Spinal cord (tissue), 10 donors: Measurements from ENCODE around the gene LTBP4. TPM values are rescaled to one million over a fixed set of nuclear protein-coding genes. Genes with fewer than 3 reads are reported as not detected.

Experiments
- DNase-seq, 6 donors: peaks; one replicate each; pipeline versions ENCODE4 v3.0.0 to v3.0.0-alpha.2; 2013 to 2015; ENCODE audit warnings: low spot score in 6 of 6, low read depth in 4 of 6
- H3K27ac ChIP-seq: one replicate; pipeline ENCODE4 v1.5.1; 2013; ENCODE audit warnings: low read depth, low read length, control low read depth
- H3K27me3 ChIP-seq: one replicate; pipeline ENCODE4 v1.6.1; 2013; ENCODE audit warnings: low read length; ENCODE audit not compliant: control insufficient read depth, insufficient read depth
- H3K36me3 ChIP-seq: one replicate; pipeline ENCODE4 v1.6.1; 2013; ENCODE audit warnings: low read length; ENCODE audit not compliant: control insufficient read depth, insufficient read depth
- H3K4me1 ChIP-seq: one replicate; pipeline ENCODE4 v1.6.1; 2013; ENCODE audit warnings: low read length; ENCODE audit not compliant: control insufficient read depth, insufficient read depth
- H3K4me3 ChIP-seq: one replicate; pipeline ENCODE4 v1.5.1; 2013; ENCODE audit warnings: low read depth, low read length, control low read depth
- H3K9me3 ChIP-seq: one replicate; pipeline ENCODE4 v1.6.1; 2013; ENCODE audit warnings: low read length; ENCODE audit not compliant: control insufficient read depth, insufficient read depth
- WGBS: methylation state at CpG from one replicate; pipeline ENCODE4 v1.1.5; 2013; ENCODE audit warnings: missing lambda C conversion rate; ENCODE audit not compliant: insufficient coverage; 5-methylcytosine and 5-hydroxymethylcytosine counted together
- polyA plus RNA-seq, 2 donors: library from polyadenylated mRNA; unstranded; fragments of 120-200 nt; gene quantifications; one replicate each; pipeline ENCODE4 v1.2.1, GENCODE V29; 2013; ENCODE audit not compliant: insufficient read length in 2 of 2
- total RNA-seq, 2 donors: library from RNA; depleted of rRNA in 1 of 2; stranded (reverse); fragments of 120-200 nt in 1 of 2; fragments of >200 nt in 1 of 2; gene quantifications; one replicate each; pipeline versions ENCODE4 v1.2.3 to v1.2.4, GENCODE V29; 2013 to 2014
- donor health status: healthy.

The LTBP4 gene
- total and polyA plus RNA-seq, 4 donors: 57.5 to 141 (median 69.8) TPM

DNA sequence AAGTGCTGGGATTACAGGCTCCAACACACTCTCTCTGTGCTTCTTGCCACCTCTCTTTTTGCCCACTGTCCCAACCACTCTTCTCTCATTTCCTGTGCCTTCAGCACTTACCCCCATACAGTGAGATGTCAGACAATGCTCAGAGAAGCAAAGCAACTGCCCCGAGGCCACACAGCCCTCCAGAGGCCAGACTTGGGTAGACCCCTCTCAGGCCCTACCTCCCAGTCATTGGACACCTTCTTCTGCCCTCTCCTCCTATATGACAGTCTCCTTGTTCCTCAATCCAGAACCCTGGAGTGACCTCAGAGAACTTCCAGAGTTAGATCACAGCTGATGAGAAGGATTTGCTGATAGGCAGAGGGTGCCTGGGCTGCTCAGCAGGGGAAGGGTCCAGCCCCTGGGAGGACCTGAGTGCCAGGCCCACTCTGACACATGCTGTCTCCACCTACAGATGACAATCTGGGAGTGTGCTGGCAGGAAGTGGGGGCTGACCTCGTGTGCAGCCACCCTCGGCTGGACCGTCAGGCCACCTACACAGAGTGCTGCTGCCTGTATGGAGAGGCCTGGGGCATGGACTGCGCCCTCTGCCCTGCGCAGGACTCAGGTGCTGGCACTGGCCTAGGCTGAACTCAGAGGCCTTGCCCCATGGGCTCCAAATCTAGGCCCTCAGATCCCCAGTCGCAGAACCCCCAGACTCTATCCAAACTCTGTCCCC, 24.4 kb downstream of the LTBP4 start:
- H3K9me3 ChIP-seq: no peaks in the 10 kb centered on the region
- peaks cover 64% of the 10 kb centered on the region for H3K36me3 ChIP-seq
- no peak overlapping the region for H3K27ac ChIP-seq
- H3K27me3 ChIP-seq: no peaks in the 10 kb centered on the region
- DNase-seq: no peak
- peaks cover 10% of the 10 kb centered on the region for H3K4me1 ChIP-seq
- H3K4me3 ChIP-seq: no peak overlapping the region
- 84% methylated on average over 7 of the region's 7 CpGs for WGBS

DNA sequence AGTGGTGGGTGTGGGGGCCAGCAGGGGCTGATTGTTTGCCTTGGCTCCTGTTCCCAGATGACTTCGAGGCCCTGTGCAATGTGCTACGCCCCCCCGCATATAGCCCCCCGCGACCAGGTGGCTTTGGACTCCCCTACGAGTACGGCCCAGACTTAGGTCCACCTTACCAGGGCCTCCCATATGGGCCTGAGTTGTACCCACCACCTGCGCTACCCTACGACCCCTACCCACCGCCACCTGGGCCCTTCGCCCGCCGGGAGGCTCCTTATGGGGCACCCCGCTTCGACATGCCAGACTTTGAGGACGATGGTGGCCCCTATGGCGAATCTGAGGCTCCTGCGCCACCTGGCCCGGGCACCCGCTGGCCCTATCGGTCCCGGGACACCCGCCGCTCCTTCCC, 25.7 kb downstream of the LTBP4 start:
- Histone ChIP-seq H3K27me3 (no peaks in the 10 kb centered on the region), H3K36me3 (peaks cover 57% of the 10 kb centered on the region), H3K9me3 (no peaks in the 10 kb centered on the region), H3K27ac (no peak overlapping the region), H3K4me1 (peaks cover 10% of the 10 kb centered on the region), H3K4me3 (no peak overlapping the region)
- WGBS: 90% methylated on average over 24 of the region's 24 CpGs
- DNase-seq: no peak

DNA sequence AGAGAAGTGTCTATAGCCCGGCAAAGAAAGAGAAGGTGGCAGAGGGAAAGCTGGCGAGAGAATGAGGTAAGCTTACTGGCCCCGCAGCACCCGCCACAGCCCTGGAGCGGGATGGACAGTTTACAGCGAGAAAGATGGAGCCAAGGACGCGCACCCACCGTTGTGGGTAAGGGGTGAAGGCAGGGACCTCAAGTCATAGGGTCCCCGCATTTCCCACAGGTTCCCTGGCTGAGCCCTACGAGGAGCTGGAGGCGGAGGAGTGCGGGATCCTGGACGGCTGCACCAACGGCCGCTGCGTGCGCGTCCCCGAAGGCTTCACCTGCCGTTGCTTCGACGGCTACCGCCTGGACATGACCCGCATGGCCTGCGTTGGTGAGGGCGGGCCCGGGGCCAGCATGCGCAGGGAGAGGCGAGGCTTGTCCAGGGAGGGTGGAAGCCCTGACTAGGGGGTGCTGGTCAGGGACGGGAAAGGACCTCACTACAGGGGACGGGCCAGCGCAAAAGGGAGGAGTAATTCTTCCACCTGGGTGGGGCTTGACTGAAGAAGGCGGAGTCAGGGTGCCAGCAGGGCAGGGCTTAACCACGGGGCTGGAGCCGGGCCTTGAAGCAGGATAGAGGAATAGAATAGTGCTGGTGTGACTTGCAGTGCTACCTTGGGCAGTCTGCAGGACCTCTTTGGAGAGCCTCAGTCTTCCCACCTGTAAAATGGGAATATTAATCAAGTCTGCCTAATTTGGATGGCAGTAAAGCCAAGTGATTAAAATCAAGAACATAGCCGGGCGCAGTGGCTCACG, 26.5 kb downstream of the LTBP4 start:
- H3K36me3 ChIP-seq: peaks cover 50% of the 10 kb centered on the region
- no peak for DNase-seq
- H3K4me3 ChIP-seq: no peak overlapping the region
- no peaks in the 10 kb centered on the region for H3K9me3 ChIP-seq
- no peak overlapping the region for H3K27ac ChIP-seq
- 87% methylated on average over 39 of the region's 39 CpGs for WGBS
- H3K27me3 ChIP-seq: no peaks in the 10 kb centered on the region
- peaks cover 10% of the 10 kb centered on the region for H3K4me1 ChIP-seq

DNA sequence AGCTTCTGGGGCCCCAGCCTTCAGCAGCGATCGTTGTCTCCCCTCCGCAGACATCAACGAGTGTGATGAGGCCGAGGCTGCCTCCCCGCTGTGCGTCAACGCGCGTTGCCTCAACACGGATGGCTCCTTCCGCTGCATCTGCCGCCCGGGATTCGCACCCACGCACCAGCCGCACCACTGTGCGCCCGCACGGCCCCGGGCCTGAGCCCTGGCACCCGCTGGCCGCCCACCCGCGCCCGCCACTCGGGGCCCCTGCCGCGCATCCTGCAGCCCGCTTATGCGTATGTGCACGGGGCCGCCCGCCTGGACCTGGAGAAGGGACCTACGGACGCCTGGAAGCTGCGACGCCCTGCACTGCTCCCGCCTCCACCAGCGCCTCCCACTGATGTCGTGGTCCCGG, 28.2 kb downstream of the LTBP4 start:
- peaks cover 36% of the 10 kb centered on the region for H3K36me3 ChIP-seq
- H3K9me3 ChIP-seq: no peaks in the 10 kb centered on the region
- no peak overlapping the region for H3K27ac ChIP-seq
- no peaks in the 10 kb centered on the region for H3K27me3 ChIP-seq
- no peak overlapping the region for H3K4me3 ChIP-seq
- no peak for DNase-seq
- 92% methylated on average over 41 of the region's 42 CpGs for WGBS
- peaks cover 3% of the 10 kb centered on the region for H3K4me1 ChIP-seq

DNA sequence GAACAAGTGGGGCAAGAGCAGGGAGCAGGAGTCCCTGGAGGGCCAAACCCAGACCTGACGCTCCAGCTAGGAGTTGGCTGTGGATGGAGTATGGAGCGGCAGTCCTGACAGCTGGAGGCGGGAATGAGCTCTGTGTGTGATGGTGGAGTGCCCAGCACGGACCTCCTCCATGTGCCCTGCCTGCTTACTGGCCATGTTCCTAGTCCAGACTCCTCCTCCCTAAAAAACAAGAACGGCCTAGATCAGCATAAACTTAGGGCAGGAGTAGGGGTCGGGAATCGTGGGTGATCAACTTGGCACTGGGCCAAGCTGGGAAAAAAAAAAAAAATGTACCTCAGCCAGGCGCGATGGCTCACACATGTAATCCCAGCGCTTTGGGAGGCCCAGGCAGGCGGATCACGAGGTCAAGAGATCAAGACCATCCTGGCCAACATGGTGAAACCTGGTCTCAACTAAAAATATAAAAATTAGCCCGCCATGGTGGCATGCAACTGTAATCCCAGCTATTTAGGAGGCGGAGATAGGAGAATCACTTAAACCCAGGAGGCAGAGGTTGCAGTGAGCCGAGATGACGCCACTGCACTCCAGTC, 29.5 kb downstream of the LTBP4 start:
- Histone ChIP-seq H3K4me3 (no peak overlapping the region), H3K27ac (no peak overlapping the region), H3K27me3 (no peaks in the 10 kb centered on the region), H3K4me1 (peaks cover 4% of the 10 kb centered on the region), H3K36me3 (peaks cover 31% of the 10 kb centered on the region), H3K9me3 (no peaks in the 10 kb centered on the region)
- 74% methylated on average over 11 of the region's 16 CpGs for WGBS
- no peak for DNase-seq

DNA sequence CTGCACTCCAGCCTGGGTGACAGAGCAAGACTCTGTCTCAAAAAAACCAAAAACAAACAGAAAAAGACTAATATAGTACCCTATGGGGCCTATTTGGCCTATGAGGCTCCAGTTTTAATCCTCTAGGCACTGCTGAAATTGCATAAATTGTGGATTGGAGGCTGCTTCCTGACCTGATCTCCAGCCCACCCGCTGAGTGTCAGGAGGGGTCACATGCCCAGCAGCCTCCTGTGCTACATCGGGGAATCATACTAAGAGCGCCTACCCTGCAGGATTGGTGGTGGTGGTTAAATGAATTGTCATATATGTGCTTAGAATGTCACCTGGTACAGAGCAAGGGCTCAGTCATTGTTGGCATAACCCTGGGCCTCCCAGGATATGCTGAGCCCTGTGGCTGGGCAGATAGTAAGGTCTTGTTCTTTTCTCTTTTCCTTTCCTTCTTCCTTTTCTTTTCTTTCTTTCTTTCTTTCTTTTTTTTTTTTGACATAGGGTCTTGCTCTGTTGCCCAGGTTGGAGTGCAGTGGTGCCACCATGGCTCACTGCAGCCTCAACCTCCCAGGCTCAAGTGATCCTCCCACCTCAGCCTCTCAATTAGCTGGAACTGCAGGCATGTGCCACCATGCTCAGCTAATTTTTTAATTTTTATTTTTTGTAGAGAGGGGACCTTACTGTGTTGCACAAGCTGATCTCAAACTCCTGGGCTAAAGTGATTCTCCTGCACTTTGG, 31.3 kb downstream of the LTBP4 start:
- 92% methylated on average over 3 of the region's 3 CpGs for WGBS
- Histone ChIP-seq H3K27me3 (no peaks in the 10 kb centered on the region), H3K9me3 (no peaks in the 10 kb centered on the region), H3K27ac (no peak overlapping the region), H3K4me1 (peaks cover 4% of the 10 kb centered on the region), H3K4me3 (no peak overlapping the region), H3K36me3 (peaks cover 15% of the 10 kb centered on the region)
- no peak for DNase-seq

DNA sequence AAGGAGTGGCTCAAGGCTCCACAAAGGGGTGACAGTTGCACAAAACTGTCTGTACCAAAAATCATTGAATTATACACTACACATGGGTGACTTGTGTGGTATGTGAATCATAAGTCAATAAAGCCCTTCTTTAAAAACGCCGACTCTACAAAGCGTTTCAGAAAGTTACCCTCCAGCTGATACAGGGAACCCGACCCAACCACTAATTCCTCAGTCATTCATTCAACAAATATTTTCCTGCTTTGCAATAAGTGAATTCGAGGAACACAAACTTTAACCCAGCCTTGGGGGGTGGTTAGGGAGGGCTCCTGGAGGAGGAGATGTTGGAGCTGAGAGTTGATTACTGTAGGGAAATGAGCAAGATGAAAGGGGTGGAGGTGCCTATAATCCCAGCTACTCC, 32.0 kb downstream of the LTBP4 start:
- Histone ChIP-seq H3K4me3 (no peak overlapping the region), H3K27me3 (no peaks in the 10 kb centered on the region), H3K36me3 (peaks cover 10% of the 10 kb centered on the region), H3K27ac (no peak overlapping the region), H3K9me3 (no peaks in the 10 kb centered on the region), H3K4me1 (peaks cover 4% of the 10 kb centered on the region)
- WGBS: no CpG with 5 or more reads among the region's 5 CpGs
- no peak for DNase-seq

DNA sequence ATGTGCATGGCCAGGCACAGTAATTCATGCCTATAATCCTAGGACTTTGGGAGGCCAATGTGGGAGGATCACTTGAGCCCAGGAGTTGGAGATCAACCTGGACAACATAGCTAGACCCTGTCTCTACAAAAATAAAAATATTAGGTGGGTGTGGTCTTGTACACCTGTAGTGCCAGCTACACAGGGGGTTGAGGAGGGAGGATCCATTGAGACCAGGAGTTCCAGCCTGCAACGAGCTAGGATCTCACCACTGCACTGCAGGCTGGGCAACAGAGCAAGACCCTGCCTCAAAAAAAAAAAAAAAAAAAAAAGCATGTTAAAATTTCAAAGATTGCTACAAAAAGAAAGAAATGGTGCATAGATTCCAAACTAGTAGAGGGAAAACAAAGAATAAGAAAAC, 37.2 kb downstream of the LTBP4 start:
- WGBS: no CpG with 5 or more reads among the region's 1 CpG
- H3K4me1 ChIP-seq: peaks cover 4% of the 10 kb centered on the region
- H3K4me3 ChIP-seq: no peak overlapping the region
- no peaks in the 10 kb centered on the region for H3K9me3 ChIP-seq
- no peaks in the 10 kb centered on the region for H3K27me3 ChIP-seq
- no peak overlapping the region for H3K27ac ChIP-seq
- no peaks in the 10 kb centered on the region for H3K36me3 ChIP-seq
- no peak for DNase-seq

DNA sequence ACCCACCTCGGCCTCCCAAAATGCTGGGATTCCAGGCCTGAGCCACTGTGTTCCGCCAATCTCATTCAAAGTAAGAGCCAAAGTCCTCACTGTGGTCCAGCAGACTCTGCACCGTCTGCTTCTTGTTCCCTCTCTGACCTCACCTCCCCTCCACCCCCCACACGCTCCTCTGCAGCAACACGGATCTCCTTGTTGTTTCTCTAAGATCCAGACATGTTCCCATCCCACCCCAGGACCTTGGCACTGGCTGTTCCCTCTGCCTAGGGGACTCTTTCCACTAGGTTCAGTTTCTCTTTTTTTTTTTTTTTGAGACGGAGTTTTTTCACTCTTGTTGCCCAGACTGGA, 38.4 kb downstream of the LTBP4 start:
- no peak for DNase-seq
- Histone ChIP-seq H3K36me3 (no peaks in the 10 kb centered on the region), H3K27ac (no peak overlapping the region), H3K9me3 (no peaks in the 10 kb centered on the region), H3K4me1 (no peaks in the 10 kb centered on the region), H3K27me3 (no peaks in the 10 kb centered on the region), H3K4me3 (no peak overlapping the region)
- WGBS: 84% methylated on average over 5 of the region's 6 CpGs
